ENCODE results near the gene TNFAIP8L2.

The TNFAIP8L2 gene

GRCh38 chr1:151156515-151156819 lies at the start of gene TNFAIP8L2:
TNFAIP8L2 (plus strand) TSS chr1:151156649; CDS start chr1:151158698, 2,049 bp downstream.
- Histone ChIP-seq H3K4me3 (ENCODE audit: low read length) (no peak within 1 kb of the TSS), H3K9me3 (ENCODE audit: low read length) (no peaks in the 10 kb centered on the region), H3K4me1 (ENCODE audit: insufficient read depth, low read length) (no peaks in the 10 kb centered on the region), H3K27me3 (ENCODE audit: insufficient read depth, low read length) (no peaks in the 10 kb centered on the region), H3K36me3 (ENCODE audit: insufficient read depth, low read length) (peaks cover 30% of the 10 kb centered on the region), H2AFZ (ENCODE audit: low read depth, low read length) (no peak within 1 kb of the TSS)

GRCh38 chr1:151106894-151107293 lies 49.6 kb upstream of the TNFAIP8L2 start:
- Histone ChIP-seq H3K4me3 (ENCODE audit: low read length) (no peak overlapping the region), H3K4me1 (ENCODE audit: insufficient read depth, low read length) (peaks cover 6% of the 10 kb centered on the region), H3K27me3 (ENCODE audit: insufficient read depth, low read length) (no peaks in the 10 kb centered on the region), H3K9me3 (ENCODE audit: low read length) (no peaks in the 10 kb centered on the region), H2AFZ (ENCODE audit: low read depth, low read length) (no peak overlapping the region), H3K36me3 (ENCODE audit: insufficient read depth, low read length) (no peaks in the 10 kb centered on the region)

- Histone ChIP-seq H3K4me1 (ENCODE audit: insufficient read depth, low read length) (peaks cover 6% of the 10 kb centered on the region), H3K36me3 (ENCODE audit: insufficient read depth, low read length) (no peaks in the 10 kb centered on the region), H3K9me3 (ENCODE audit: low read length) (no peaks in the 10 kb centered on the region), H2AFZ (ENCODE audit: low read depth, low read length) (no peak overlapping the region), H3K4me3 (ENCODE audit: low read length) (no peak overlapping the region), H3K27me3 (ENCODE audit: insufficient read depth, low read length) (no peaks in the 10 kb centered on the region)
Measured at GRCh38 chr1:151108331-151108730, 48.1 kb upstream of the TNFAIP8L2 start.

- Histone ChIP-seq H2AFZ (ENCODE audit: low read depth, low read length) (no peak overlapping the region), H3K27me3 (ENCODE audit: insufficient read depth, low read length) (no peaks in the 10 kb centered on the region), H3K9me3 (ENCODE audit: low read length) (no peaks in the 10 kb centered on the region), H3K4me3 (ENCODE audit: low read length) (no peak overlapping the region), H3K36me3 (ENCODE audit: insufficient read depth, low read length) (no peaks in the 10 kb centered on the region), H3K4me1 (ENCODE audit: insufficient read depth, low read length) (peaks cover 4% of the 10 kb centered on the region)
Measured at GRCh38 chr1:151113877-151114276, 42.6 kb upstream of the TNFAIP8L2 start.

GRCh38 chr1:151124763-151125403 lies 31.6 kb upstream of the TNFAIP8L2 start:
- H3K4me1 ChIP-seq (ENCODE audit: insufficient read depth, low read length): peaks cover 5% of the 10 kb centered on the region
- no peak overlapping the region for H3K4me3 ChIP-seq (ENCODE audit: low read length)
- no peaks in the 10 kb centered on the region for H3K27me3 ChIP-seq (ENCODE audit: insufficient read depth, low read length)
- H3K36me3 ChIP-seq (ENCODE audit: insufficient read depth, low read length): no peaks in the 10 kb centered on the region
- H3K9me3 ChIP-seq (ENCODE audit: low read length): no peaks in the 10 kb centered on the region
- H2AFZ ChIP-seq (ENCODE audit: low read depth, low read length): no peak overlapping the region

- H3K9me3 ChIP-seq (ENCODE audit: low read length): no peaks in the 10 kb centered on the region
- H2AFZ ChIP-seq (ENCODE audit: low read depth, low read length): no peak overlapping the region
- peaks cover 8% of the 10 kb centered on the region for H3K36me3 ChIP-seq (ENCODE audit: insufficient read depth, low read length)
- no peak overlapping the region for H3K4me3 ChIP-seq (ENCODE audit: low read length)
- peaks cover 5% of the 10 kb centered on the region for H3K4me1 ChIP-seq (ENCODE audit: insufficient read depth, low read length)
- H3K27me3 ChIP-seq (ENCODE audit: insufficient read depth, low read length): no peaks in the 10 kb centered on the region
Measured at GRCh38 chr1:151128800-151129199, 27.6 kb upstream of the TNFAIP8L2 start.

- H3K9me3 ChIP-seq (ENCODE audit: low read length): no peaks in the 10 kb centered on the region
- no peaks in the 10 kb centered on the region for H3K27me3 ChIP-seq (ENCODE audit: insufficient read depth, low read length)
- no peak overlapping the region for H3K4me3 ChIP-seq (ENCODE audit: low read length)
- no peaks in the 10 kb centered on the region for H3K4me1 ChIP-seq (ENCODE audit: insufficient read depth, low read length)
- peaks cover 31% of the 10 kb centered on the region for H3K36me3 ChIP-seq (ENCODE audit: insufficient read depth, low read length)
- H2AFZ ChIP-seq (ENCODE audit: low read depth, low read length): no peak overlapping the region
Measured at GRCh38 chr1:151130987-151131586, 25.4 kb upstream of the TNFAIP8L2 start.

GRCh38 chr1:151131701-151132334 lies 24.6 kb upstream of the TNFAIP8L2 start:
- no peak overlapping the region for H3K4me3 ChIP-seq (ENCODE audit: low read length)
- H2AFZ ChIP-seq (ENCODE audit: low read depth, low read length): no peak overlapping the region
- H3K36me3 ChIP-seq (ENCODE audit: insufficient read depth, low read length): peaks cover 38% of the 10 kb centered on the region
- H3K9me3 ChIP-seq (ENCODE audit: low read length): no peaks in the 10 kb centered on the region
- no peaks in the 10 kb centered on the region for H3K27me3 ChIP-seq (ENCODE audit: insufficient read depth, low read length)
- no peaks in the 10 kb centered on the region for H3K4me1 ChIP-seq (ENCODE audit: insufficient read depth, low read length)

GRCh38 chr1:151132335-151133017 lies 24.0 kb upstream of the TNFAIP8L2 start:
- no peaks in the 10 kb centered on the region for H3K4me1 ChIP-seq (ENCODE audit: insufficient read depth, low read length)
- H3K36me3 ChIP-seq (ENCODE audit: insufficient read depth, low read length): peaks cover 41% of the 10 kb centered on the region
- H2AFZ ChIP-seq (ENCODE audit: low read depth, low read length): no peak overlapping the region
- no peak overlapping the region for H3K4me3 ChIP-seq (ENCODE audit: low read length)
- H3K9me3 ChIP-seq (ENCODE audit: low read length): no peaks in the 10 kb centered on the region
- no peaks in the 10 kb centered on the region for H3K27me3 ChIP-seq (ENCODE audit: insufficient read depth, low read length)

GRCh38 chr1:151133018-151133806 lies 23.2 kb upstream of the TNFAIP8L2 start:
- Histone ChIP-seq H3K9me3 (ENCODE audit: low read length) (no peaks in the 10 kb centered on the region), H2AFZ (ENCODE audit: low read depth, low read length) (no peak overlapping the region), H3K36me3 (ENCODE audit: insufficient read depth, low read length) (peaks cover 48% of the 10 kb centered on the region)

GRCh38 chr1:151134396-151134795 lies 22.1 kb upstream of the TNFAIP8L2 start:
- no peaks in the 10 kb centered on the region for H3K9me3 ChIP-seq (ENCODE audit: low read length)
- peaks cover 54% of the 10 kb centered on the region for H3K36me3 ChIP-seq (ENCODE audit: insufficient read depth, low read length)
- H3K27me3 ChIP-seq (ENCODE audit: insufficient read depth, low read length): no peaks in the 10 kb centered on the region
- no peak overlapping the region for H2AFZ ChIP-seq (ENCODE audit: low read depth, low read length)
- H3K4me1 ChIP-seq (ENCODE audit: insufficient read depth, low read length): no peaks in the 10 kb centered on the region
- H3K4me3 ChIP-seq (ENCODE audit: low read length): no peak overlapping the region

More at GRCh38 chr1:151133018-151133806, 23.2 kb upstream of the TNFAIP8L2 start:
- no peak overlapping the region for H3K4me3 ChIP-seq (ENCODE audit: low read length)
- no peaks in the 10 kb centered on the region for H3K4me1 ChIP-seq (ENCODE audit: insufficient read depth, low read length)
- H3K27me3 ChIP-seq (ENCODE audit: insufficient read depth, low read length): no peaks in the 10 kb centered on the region

- no peaks in the 10 kb centered on the region for H3K9me3 ChIP-seq (ENCODE audit: low read length)
- no peak overlapping the region for H3K4me3 ChIP-seq (ENCODE audit: low read length)
- H3K27me3 ChIP-seq (ENCODE audit: insufficient read depth, low read length): no peaks in the 10 kb centered on the region
- peaks cover 60% of the 10 kb centered on the region for H3K36me3 ChIP-seq (ENCODE audit: insufficient read depth, low read length)
- no peak overlapping the region for H2AFZ ChIP-seq (ENCODE audit: low read depth, low read length)
- H3K4me1 ChIP-seq (ENCODE audit: insufficient read depth, low read length): no peaks in the 10 kb centered on the region
Measured at GRCh38 chr1:151134991-151135390, 21.5 kb upstream of the TNFAIP8L2 start.

Data from neuron (in vitro differentiated cells).